KG1 (cell line): Measurements from ENCODE around the gene CCDC112.

Experiments
- DNase-seq: peaks from one replicate; lab custom pipeline; 2025; lab: John Stamatoyannopoulos, UW

CCDC112 gene

GRCh38 chr5:115317320-115317719 is 20.9 kb upstream of the CCDC112 start:
- DNase-seq, result no peak

DNA sequence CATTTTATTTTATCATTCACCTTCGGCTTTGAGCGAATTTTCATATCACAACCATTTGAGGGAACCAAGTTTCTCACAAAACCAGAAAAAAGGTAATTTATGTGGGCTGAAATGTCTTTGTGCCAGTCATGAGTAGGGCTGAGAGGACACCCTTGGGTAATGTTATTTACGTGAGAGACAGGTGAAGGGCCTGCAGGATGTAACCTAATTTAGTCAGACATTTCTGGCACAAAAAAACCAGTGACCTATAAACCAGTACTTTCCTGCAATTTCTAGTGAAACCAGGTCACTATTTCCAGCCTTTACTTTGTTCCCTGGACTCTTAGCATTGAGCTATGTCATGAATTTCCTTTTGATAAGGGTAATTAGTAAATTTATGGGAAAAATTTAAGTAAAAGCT is 17.2 kb upstream of the CCDC112 start:
- DNase-seq, result no peak

GRCh38 chr5:115313052-115313451 is 16.6 kb upstream of the CCDC112 start:
- DNase-seq, result no peak

- DNase-seq, result peak; percentile 3
These were observed 13.4 kb upstream of the CCDC112 start for GRCh38 chr5:115309751-115310370.

- no peak for DNase-seq
These were observed 12.4 kb upstream of the CCDC112 start for GRCh38 chr5:115308815-115309214.

GRCh38 chr5:115306011-115306536 is 9.6 kb upstream of the CCDC112 start:
- DNase-seq, result no peak

- no peak for DNase-seq
These were observed 8.0 kb upstream of the CCDC112 start for GRCh38 chr5:115304496-115304895.

GRCh38 chr5:115298811-115299210 is 2.4 kb upstream of the CCDC112 start:
- DNase-seq, result no peak

GRCh38 chr5:115297031-115297430 is 577 bp upstream of the CCDC112 start:
- DNase-seq, result no peak

DNA sequence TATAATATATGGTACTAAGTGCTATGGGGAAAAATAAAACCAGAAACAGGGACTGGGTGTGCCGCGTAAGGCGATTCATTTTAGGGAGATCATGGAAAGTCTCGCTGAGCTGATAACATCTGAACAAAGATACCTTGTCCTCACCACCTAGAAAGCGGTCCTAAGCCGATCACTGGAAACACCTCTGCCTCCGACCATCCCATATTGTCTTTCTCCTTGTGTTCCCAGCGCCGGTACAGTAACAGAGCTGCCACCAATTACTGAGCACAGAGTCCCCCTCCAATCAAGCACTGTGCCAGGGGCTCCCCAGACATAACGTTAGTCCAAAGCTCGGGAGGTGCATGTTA is 704 bp downstream of the CCDC112 start:
- DNase-seq, result no peak

DNA sequence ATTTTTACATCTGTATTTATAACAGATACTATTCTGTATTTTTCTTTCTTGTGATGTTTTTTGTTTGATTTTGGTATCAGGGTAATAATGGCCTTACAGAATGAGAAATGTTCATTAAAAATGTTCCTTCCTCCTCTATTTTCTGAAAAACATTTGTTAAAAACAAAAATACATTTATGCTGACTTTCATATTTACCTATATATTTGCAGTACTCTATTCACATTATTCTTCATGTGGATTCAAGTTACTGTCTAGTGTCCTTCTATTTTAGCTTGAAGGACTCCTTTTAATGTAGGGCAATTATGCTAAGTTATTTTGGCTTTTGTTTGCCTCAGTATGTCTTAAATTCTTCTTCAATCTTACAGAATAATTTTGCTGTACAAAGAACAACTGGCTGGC is 5.1 kb downstream of the CCDC112 start:
- no peak for DNase-seq

- no peak for DNase-seq
These were observed 7.3 kb downstream of the CCDC112 start for GRCh38 chr5:115289104-115289503.

GRCh38 chr5:115284021-115284420 is 12.4 kb downstream of the CCDC112 start:
- no peak for DNase-seq

- no peak for DNase-seq
These were observed 14.3 kb downstream of the CCDC112 start for GRCh38 chr5:115282131-115282530.

GRCh38 chr5:115274584-115274983 is 21.9 kb downstream of the CCDC112 start:
- DNase-seq, result no peak

DNA sequence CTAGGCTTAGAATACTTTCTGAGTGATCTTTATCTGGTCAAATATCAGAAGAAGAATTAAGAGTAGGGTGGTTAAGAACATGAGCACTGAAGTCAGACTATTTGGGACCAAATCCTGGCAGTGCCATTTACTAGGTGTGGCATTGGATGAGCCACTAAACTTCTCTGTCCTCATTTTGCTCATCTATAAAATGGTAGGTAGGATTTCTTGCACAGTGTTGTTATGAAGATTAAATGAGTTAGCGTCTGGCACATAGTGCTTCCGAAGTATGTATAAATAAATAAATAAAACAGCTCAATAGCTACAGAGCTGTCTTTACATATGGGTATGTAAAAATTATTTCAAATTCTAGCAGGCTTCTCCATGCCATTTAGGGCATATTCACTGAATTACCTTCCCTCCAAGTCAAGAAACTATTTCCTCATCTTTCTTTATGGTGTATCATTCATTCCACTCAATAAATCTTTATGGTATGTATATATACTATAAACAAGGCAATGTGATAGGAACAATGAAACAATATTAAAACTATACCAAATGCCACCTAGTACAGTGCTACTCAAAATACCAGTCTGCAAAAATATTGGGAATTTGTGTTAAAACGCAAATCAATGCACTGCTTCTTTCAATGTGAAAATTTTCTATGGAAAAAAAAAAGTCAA is 24.0 kb downstream of the CCDC112 start:
- DNase-seq, result no peak

- no peak for DNase-seq
These were observed 25.0 kb downstream of the CCDC112 start for GRCh38 chr5:115271295-115272050.

DNA sequence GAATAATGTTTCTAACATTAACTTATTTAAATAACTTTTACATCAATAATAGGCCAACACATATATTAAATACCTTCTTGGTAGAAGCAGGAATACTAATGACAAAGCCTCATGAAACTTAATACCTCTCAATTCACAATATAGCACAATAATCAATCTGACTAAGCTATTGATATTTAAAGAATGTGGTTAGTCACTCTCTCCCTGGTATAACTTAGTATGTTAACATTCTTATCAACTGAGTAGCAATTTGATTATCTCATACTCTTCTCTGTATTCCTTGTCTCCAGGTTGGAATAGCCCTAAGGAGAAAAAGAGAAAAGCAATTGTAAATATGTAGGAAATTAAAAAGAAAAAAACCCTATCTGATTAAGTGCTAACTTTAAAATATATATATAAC is 28.8 kb downstream of the CCDC112 start:
- no peak for DNase-seq

GRCh38 chr5:115265220-115265619 is 31.2 kb downstream of the CCDC112 start:
- no peak for DNase-seq

DNA sequence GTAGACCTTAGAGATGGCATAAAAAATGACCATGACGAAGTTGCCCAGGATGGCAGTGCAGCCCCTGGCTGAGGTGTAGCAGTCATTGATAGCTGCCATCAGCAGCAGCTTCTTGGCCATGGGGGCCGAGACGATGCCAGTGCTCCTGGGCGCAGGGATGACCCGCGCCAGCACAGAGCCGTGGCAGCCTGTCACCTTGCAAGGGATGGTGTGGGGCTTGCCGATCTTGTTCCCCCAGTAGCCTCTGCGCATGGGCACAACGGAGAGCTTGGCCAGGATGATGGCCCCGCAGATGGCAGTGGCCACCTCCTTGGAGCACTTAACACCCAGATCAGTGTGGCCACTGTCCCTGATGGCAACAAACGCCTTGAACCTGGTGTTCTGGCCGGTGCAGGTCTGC is 31.7 kb downstream of the CCDC112 start:
- no peak for DNase-seq

DNA sequence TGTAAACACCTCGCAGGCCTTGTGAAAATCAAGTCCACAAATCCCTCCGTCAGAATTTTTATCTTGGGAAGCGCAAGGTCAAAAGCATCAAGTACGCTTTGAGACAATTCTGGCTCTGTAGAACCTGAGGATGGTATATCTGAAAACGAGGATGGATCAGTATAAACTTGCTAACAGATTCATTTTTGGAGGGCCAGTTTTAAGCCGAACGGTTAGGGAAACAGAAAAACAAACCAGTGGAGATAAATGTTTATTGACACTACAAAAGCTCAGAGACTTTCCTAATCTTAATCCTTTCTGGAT is 33.4 kb downstream of the CCDC112 start:
- DNase-seq, result no peak

DNA sequence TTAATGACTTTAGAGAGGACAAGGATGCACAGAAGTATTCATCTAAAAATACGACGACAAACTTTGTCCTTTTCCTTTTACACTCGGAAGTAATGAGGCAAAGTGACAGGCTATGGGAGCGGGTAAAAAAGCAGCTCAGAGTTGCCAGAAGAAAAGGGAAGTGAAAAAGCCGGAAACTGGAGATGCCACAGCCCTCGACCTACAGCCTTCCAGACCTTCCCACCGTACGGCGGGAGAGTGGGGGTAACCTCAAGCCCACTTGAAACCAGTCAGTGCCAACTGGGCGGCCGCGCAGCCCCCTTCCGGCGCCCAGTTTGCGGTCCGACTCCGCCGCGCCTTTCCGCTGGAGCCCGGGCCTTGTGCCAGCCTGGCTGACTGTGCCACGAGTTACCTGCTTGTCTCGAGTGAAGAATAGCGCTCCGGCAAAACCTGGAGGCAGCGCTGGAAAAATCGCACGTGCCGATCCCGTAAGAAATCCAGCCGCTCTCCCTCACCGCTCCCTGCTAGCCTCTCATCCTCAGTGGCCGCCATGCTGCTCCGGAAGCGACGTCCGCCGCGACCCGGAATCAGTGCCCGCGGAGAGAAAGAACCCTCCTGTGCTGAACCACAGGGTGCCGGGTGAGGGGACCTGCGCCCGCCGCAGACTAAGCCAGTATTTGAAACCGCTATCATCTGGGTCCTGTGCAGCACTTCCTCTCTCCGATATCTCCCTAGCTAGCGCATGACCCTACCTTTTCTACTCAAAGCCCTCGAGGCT is 34.0 kb downstream of the CCDC112 start, which contains the start of gene PGGT1B:
TSS of gene PGGT1B (minus strand) at position 557 of the 757 bp plus-strand sequence. CDS start at position 531, 26 bp downstream.
- DNase-seq, result peak; percentile 21

- no peak for DNase-seq
These were observed 34.5 kb downstream of the CCDC112 start for GRCh38 chr5:115262011-115262320.
